ENCODE data around the gene ZFHX3. TPM values are rescaled to one million over a fixed set of nuclear protein-coding genes. Genes with fewer than 3 reads are reported as not detected.

ZFHX3 gene
- total RNA-seq, 1 experiment from 2014 or later = 1.5 TPM

GRCh38 chr16:72814226-72814625 lies 233.7 kb downstream of the ZFHX3 start:
- Histone ChIP-seq H4K20me1 (ENCODE audit: control insufficient read depth, insufficient read depth, insufficient read length) (no peaks in the 10 kb centered on the region), H3K4me2 (ENCODE audit: insufficient read depth, insufficient read length, low read length) (no peak overlapping the region), H2BK120ac (ENCODE audit: low read depth, low read length, poor library complexity, severe bottlenecking) (no peak overlapping the region), H2BK5ac (ENCODE audit: insufficient read length, low read length) (no peak overlapping the region), H2BK12ac (ENCODE audit: insufficient read length, low read depth, low read length) (no peak overlapping the region), H2BK20ac (ENCODE audit: low read depth, low read length, poor library complexity, severe bottlenecking) (no peak overlapping the region), H3K18ac (ENCODE audit: insufficient read length, low read depth, low read length) (no peak overlapping the region), H3K14ac (ENCODE audit: insufficient read depth, low read length) (no peak overlapping the region), H4K8ac (replicated peaks; ENCODE audit: insufficient read length, low read depth, low read length) (no peak overlapping the region), H3K4me1 (ENCODE audit: insufficient read depth, low read length) (no peaks in the 10 kb centered on the region), H2BK15ac (ENCODE audit: low read depth, low read length) (no peak overlapping the region), H3K4ac (ENCODE audit: low read depth, low read length) (no peak overlapping the region), H3K23ac (ENCODE audit: insufficient read length, low read depth, low read length) (no peak overlapping the region), H3K27me3 (ENCODE audit: insufficient read depth, low read length) (no peaks in the 10 kb centered on the region), H3K27ac (ENCODE audit: insufficient read length, low read depth, low read length) (no peak overlapping the region), H2AK5ac (ENCODE audit: insufficient read length, low read length) (no peak overlapping the region), H4K5ac (ENCODE audit: insufficient read length, low read depth, low read length) (no peak overlapping the region), H3K23me2 (ENCODE audit: insufficient read length, low read depth, low read length, poor library complexity, severe bottlenecking) (no peaks in the 10 kb centered on the region), H3K9me3 (ENCODE audit: control insufficient read depth, low read depth, low read length) (no peaks in the 10 kb centered on the region), H3T11ph (ENCODE audit: low read length) (no peak overlapping the region), H3K79me2 (ENCODE audit: insufficient read depth, low read length) (no peaks in the 10 kb centered on the region), H3K79me1 (ENCODE audit: insufficient read depth, low read depth, low read length, poor library complexity, severe bottlenecking) (no peaks in the 10 kb centered on the region), H3K56ac (ENCODE audit: insufficient read length, low read depth, low read length) (no peak overlapping the region), H2AFZ (ENCODE audit: low read length) (no peak overlapping the region), H3K9ac (ENCODE audit: extremely low read depth, insufficient read length, low read length) (no peak overlapping the region), H4K91ac (ENCODE audit: insufficient read length, low read depth, low read length) (no peak overlapping the region)
- no peaks in the 10 kb centered on the region for H3K4me1 Mint-ChIP-seq
- H3K27ac Mint-ChIP-seq = no peak overlapping the region
- H3K9me3 Mint-ChIP-seq = no peaks in the 10 kb centered on the region
- DNase-seq = no peak
- H3K4me3 Mint-ChIP-seq = no peak overlapping the region
- H3K27me3 Mint-ChIP-seq (ENCODE audit: low read depth) = peaks cover 5% of the 10 kb centered on the region; the same call in 1 of the 2 replicates
- WGBS (ENCODE audit: extremely low coverage, insufficient read length, low lambda C conversion rate) = no CpG with 5 or more reads among the region's 2 CpGs
- no peaks in the 10 kb centered on the region for H3K36me3 Mint-ChIP-seq (ENCODE audit: insufficient read depth in 1 of 3, low read depth in 3 of 3)
- no peak for TF ChIP-seq CTCF (conservative IDR thresholded peaks at IDR 0.05)

All from H9 (cell line).